Measurements from ENCODE around the gene KTN1. TPM values are rescaled to one million over a fixed set of nuclear protein-coding genes. Genes with fewer than 3 reads are reported as not detected.

Gene KTN1
- total RNA-seq, 1 donor from 2014 or later, result 150 TPM

- no peak overlapping the region for H3K4me3 ChIP-seq (ENCODE audit: low read depth, low read length)
- DNase-seq (ENCODE audit: low read depth), result no peak
- H3K36me3 ChIP-seq (ENCODE audit: control insufficient read depth, insufficient read depth, low read length), result no peaks in the 10 kb centered on the region
- H3K27me3 ChIP-seq (ENCODE audit: control insufficient read depth, insufficient read depth, low read length), result no peaks in the 10 kb centered on the region
- no peak for TF ChIP-seq CTCF (IDR thresholded peaks at IDR 0.05; ENCODE audit: insufficient read depth, low read length, poor library complexity, severe bottlenecking)
These were observed 140.8 kb downstream of the KTN1 start for GRCh38 chr14:55720796-55721195.

DNA sequence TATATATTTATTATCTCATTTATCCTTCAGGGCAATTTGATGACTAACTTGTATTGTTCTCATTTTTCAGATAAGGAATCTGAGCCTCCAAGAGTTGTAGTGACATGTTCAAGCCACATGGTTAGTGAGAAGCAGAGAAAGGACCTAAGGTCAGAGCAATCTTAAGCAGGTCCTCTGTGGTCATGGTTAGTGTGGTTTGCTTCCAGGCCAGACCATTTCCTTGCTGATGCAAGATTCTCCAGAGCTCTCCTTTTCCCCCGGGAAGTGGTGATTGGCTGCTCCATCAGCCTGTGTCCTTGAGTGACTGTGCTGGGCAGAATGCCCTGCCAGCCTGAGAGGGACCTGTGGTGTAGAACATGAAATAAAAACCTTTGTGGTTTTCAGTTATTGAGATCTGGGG is 141.3 kb downstream of the KTN1 start:
- no peak overlapping the region for H3K4me3 ChIP-seq (ENCODE audit: low read depth, low read length)
- peak; percentile 83 for DNase-seq (ENCODE audit: low read depth)
- no peak for TF ChIP-seq CTCF (IDR thresholded peaks at IDR 0.05; ENCODE audit: insufficient read depth, low read length, poor library complexity, severe bottlenecking)

DNA sequence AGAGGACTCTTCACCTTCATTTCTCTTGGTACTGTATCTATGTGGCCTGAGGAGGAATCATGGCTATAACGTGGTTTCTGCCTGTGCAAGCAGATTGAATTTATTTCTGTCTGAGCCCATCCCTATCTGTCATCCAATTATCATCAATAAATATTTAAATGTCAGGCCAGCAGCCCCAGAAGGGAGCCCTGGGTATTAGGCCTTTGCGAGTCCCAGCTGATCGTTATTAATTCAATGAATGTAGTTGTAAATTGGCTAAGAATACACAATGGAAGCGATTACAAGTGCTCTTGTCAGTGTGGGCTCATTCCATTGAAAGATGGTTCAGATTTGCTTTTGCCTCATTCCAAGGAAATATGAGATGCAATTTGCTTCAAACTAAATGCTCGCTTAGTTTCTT is 142.0 kb downstream of the KTN1 start:
- no peak overlapping the region for H3K4me3 ChIP-seq (ENCODE audit: low read depth, low read length)
- no peaks in the 10 kb centered on the region for H3K27me3 ChIP-seq (ENCODE audit: control insufficient read depth, insufficient read depth, low read length)
- H3K36me3 ChIP-seq (ENCODE audit: control insufficient read depth, insufficient read depth, low read length), result no peaks in the 10 kb centered on the region
- no peak for TF ChIP-seq CTCF (IDR thresholded peaks at IDR 0.05; ENCODE audit: insufficient read depth, low read length, poor library complexity, severe bottlenecking)
- DNase-seq (ENCODE audit: low read depth), result no peak

More for the DNA sequence above, 141.3 kb downstream of the KTN1 start:
- Histone ChIP-seq H3K36me3 (ENCODE audit: control insufficient read depth, insufficient read depth, low read length) (no peaks in the 10 kb centered on the region), H3K27me3 (ENCODE audit: control insufficient read depth, insufficient read depth, low read length) (no peaks in the 10 kb centered on the region)

GRCh38 chr14:55724736-55725135 is 144.7 kb downstream of the KTN1 start:
- no peaks in the 10 kb centered on the region for H3K27me3 ChIP-seq (ENCODE audit: control insufficient read depth, insufficient read depth, low read length)
- no peaks in the 10 kb centered on the region for H3K36me3 ChIP-seq (ENCODE audit: control insufficient read depth, insufficient read depth, low read length)
- no peak for TF ChIP-seq CTCF (IDR thresholded peaks at IDR 0.05; ENCODE audit: insufficient read depth, low read length, poor library complexity, severe bottlenecking)
- no peak overlapping the region for H3K4me3 ChIP-seq (ENCODE audit: low read depth, low read length)
- DNase-seq (ENCODE audit: low read depth), result no peak

- Histone ChIP-seq H3K4me3 (ENCODE audit: low read depth, low read length) (no peak overlapping the region), H3K36me3 (ENCODE audit: control insufficient read depth, insufficient read depth, low read length) (no peaks in the 10 kb centered on the region), H3K27me3 (ENCODE audit: control insufficient read depth, insufficient read depth, low read length) (no peaks in the 10 kb centered on the region)
- no peak for DNase-seq (ENCODE audit: low read depth)
- TF ChIP-seq CTCF (IDR thresholded peaks at IDR 0.05; ENCODE audit: insufficient read depth, low read length, poor library complexity, severe bottlenecking), result no peak
These were observed 150.7 kb downstream of the KTN1 start for GRCh38 chr14:55730592-55731310.

GRCh38 chr14:55731311-55731872 is 151.4 kb downstream of the KTN1 start:
- H3K4me3 ChIP-seq (ENCODE audit: low read depth, low read length), result no peak overlapping the region
- no peak for DNase-seq (ENCODE audit: low read depth)
- no peaks in the 10 kb centered on the region for H3K27me3 ChIP-seq (ENCODE audit: control insufficient read depth, insufficient read depth, low read length)
- TF ChIP-seq CTCF (IDR thresholded peaks at IDR 0.05; ENCODE audit: insufficient read depth, low read length, poor library complexity, severe bottlenecking), result no peak
- no peaks in the 10 kb centered on the region for H3K36me3 ChIP-seq (ENCODE audit: control insufficient read depth, insufficient read depth, low read length)
